C4-2B (cell line): ENCODE results near the gene WDR48.
A peak's percentile ranks its signal among the peaks of the same experiment; 100 is the strongest.

Source experiments
- CTCF ChIP-seq: fragments of 450-650 bp; conservative IDR thresholded peaks from 2 replicates; pipeline ENCODE4 v1.5.1; 2017; ENCODE audit warnings: mild to moderate bottlenecking
- ZFX ChIP-seq: fragments of 450-650 bp; IDR thresholded peaks from 2 replicates; pipeline ENCODE4 v1.6.1; 2017

DNA sequence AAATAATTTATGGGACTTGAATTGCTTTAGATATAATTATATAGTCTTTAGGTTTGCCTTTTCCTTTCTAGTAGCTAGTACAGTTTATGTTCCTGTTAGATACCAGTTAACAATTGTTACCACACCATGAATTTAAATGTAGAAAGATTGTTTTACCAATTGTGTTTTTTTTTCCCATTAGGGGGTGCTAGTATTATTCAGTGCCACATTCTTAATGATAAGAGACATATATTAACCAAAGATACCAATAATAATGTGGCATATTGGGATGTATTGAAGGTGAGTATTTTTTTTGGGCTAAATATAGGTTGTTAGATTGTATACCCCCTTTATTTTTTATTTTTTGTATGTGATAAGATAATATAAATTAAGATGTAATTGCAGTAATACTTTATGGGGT lies 27.7 kb downstream of the WDR48 start:
- no peak for TF ChIP-seq ZFX
- TF ChIP-seq CTCF, result peak; percentile 32
